ENCODE data around the gene PGM5. TPM values are rescaled to one million over a fixed set of nuclear protein-coding genes. Genes with fewer than 3 reads are reported as not detected.
"Not testable (repeated sequence)": the region's sequence is repeated elsewhere in the genome, so short reads cannot be mapped to it uniquely, and the experiment has no call there.

Gene PGM5
- total RNA-seq, 8 experiments from 2014 or later: 0.35 to 2.4 (median 0.67) TPM; not detected in 1

GRCh38 chr9:68342265-68343025 lies 14.0 kb upstream of the PGM5 start:
- ATAC-seq (replicated peaks in 6 of 8): peak; percentile 87 to 99 (median 92)
- H3K4me3 ChIP-seq; H3K27ac ChIP-seq; in situ Hi-C loops (cut with MboI; ENCODE audit: low pct_unique_long_range_greater_than_20kb in 2 of 9, low sequenced_read_pairs in 9 of 9, unreplicated experiment in 9 of 9); H3K4me1 ChIP-seq (replicated peaks in 1 of 2): not testable (repeated sequence)
- no CpG with 5 or more reads among the region's 10 CpGs for WGBS, 10 experiments

- ATAC-seq (replicated peaks in 6 of 8); H3K4me3 ChIP-seq; in situ Hi-C loops (cut with MboI; ENCODE audit: low pct_unique_long_range_greater_than_20kb in 2 of 9, low sequenced_read_pairs in 9 of 9, unreplicated experiment in 9 of 9); H3K27ac ChIP-seq; H3K4me1 ChIP-seq (replicated peaks in 1 of 2): not testable (repeated sequence)
- 0 to 50% methylated on average over 1 of the region's 4 CpGs; no CpG with 5 or more reads in 8 of the 10 experiments for WGBS, 10 experiments
These were observed 13.2 kb upstream of the PGM5 start for GRCh38 chr9:68343242-68343641.

DNA sequence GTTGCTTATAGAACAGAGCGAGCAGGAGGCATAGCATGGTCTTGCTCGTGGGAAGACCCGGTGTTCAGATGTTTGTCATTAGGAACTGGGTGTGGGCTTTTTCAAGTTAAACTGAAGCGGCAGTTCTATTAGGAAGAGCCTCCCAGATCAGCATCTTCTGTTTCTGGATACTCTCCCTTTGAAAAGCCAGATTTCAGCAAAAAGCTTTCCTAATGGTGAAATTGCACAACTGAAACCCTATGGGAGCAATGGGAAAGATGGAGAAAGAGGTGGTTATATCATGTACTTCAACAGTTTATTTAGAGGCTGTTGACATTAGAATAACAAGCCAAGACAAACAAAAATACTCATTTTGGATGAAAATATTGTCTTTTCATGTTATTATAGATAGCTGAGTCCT lies 12.4 kb upstream of the PGM5 start:
- in situ Hi-C loops (cut with MboI; ENCODE audit: low pct_unique_long_range_greater_than_20kb in 2 of 9, low sequenced_read_pairs in 9 of 9, unreplicated experiment in 9 of 9); H3K27ac ChIP-seq; ATAC-seq (replicated peaks in 6 of 8); H3K4me3 ChIP-seq; H3K4me1 ChIP-seq (replicated peaks in 1 of 2): not testable (repeated sequence)
- WGBS, 10 experiments: no CpG with 5 or more reads among the region's 4 CpGs

GRCh38 chr9:68351689-68352088 lies 4.7 kb upstream of the PGM5 start:
- in situ Hi-C loops (cut with MboI; ENCODE audit: low pct_unique_long_range_greater_than_20kb in 2 of 9, low sequenced_read_pairs in 9 of 9, unreplicated experiment in 9 of 9); H3K27ac ChIP-seq; H3K4me1 ChIP-seq (replicated peaks in 1 of 2); H3K4me3 ChIP-seq; ATAC-seq (replicated peaks in 6 of 8): not testable (repeated sequence)
- WGBS, 10 experiments: 0 to 70% (median 53%) methylated on average over 1 to 3 of the region's 4 CpGs; no CpG with 5 or more reads in 6 of the 10 experiments

- in situ Hi-C loops (cut with MboI; ENCODE audit: low pct_unique_long_range_greater_than_20kb in 2 of 9, low sequenced_read_pairs in 9 of 9, unreplicated experiment in 9 of 9); H3K4me3 ChIP-seq; H3K27ac ChIP-seq; H3K4me1 ChIP-seq (replicated peaks in 1 of 2): not testable (repeated sequence)
- peak in 4 of 8 experiments; percentile 10 to 56 (median 28) for ATAC-seq (replicated peaks in 6 of 8)
- WGBS, 10 experiments: 10% methylated on average over 2 of the region's 5 CpGs; no CpG with 5 or more reads in 9 of the 10 experiments
These were observed 425 bp upstream of the PGM5 start for GRCh38 chr9:68355993-68356379.

- H3K4me1 ChIP-seq (replicated peaks in 1 of 2); in situ Hi-C loops (cut with MboI; ENCODE audit: low pct_unique_long_range_greater_than_20kb in 2 of 9, low sequenced_read_pairs in 9 of 9, unreplicated experiment in 9 of 9); H3K27ac ChIP-seq: not testable (repeated sequence)
- ATAC-seq (replicated peaks in 6 of 8): peak in 5 of 8 experiments; percentile 32 to 59 (median 52)
- no CpG with 5 or more reads among the region's 57 CpGs for WGBS, 10 experiments
- peak overlapping the region; percentile 25 to 46 (median 40) for H3K4me3 ChIP-seq
These were observed 806 bp downstream of the PGM5 start for GRCh38 chr9:68357119-68357714.

GRCh38 chr9:68366933-68367547 lies 10.6 kb downstream of the PGM5 start:
- H3K4me3 ChIP-seq; H3K27ac ChIP-seq; H3K4me1 ChIP-seq (replicated peaks in 1 of 2); in situ Hi-C loops (cut with MboI; ENCODE audit: low pct_unique_long_range_greater_than_20kb in 2 of 9, low sequenced_read_pairs in 9 of 9, unreplicated experiment in 9 of 9): not testable (repeated sequence)
- ATAC-seq (replicated peaks in 6 of 8): peak in 4 of 8 experiments; percentile 25 to 46 (median 34)
- 0 to 100% (median 80%) methylated on average over 1 of the region's 10 CpGs; no CpG with 5 or more reads in 7 of the 10 experiments for WGBS, 10 experiments

DNA sequence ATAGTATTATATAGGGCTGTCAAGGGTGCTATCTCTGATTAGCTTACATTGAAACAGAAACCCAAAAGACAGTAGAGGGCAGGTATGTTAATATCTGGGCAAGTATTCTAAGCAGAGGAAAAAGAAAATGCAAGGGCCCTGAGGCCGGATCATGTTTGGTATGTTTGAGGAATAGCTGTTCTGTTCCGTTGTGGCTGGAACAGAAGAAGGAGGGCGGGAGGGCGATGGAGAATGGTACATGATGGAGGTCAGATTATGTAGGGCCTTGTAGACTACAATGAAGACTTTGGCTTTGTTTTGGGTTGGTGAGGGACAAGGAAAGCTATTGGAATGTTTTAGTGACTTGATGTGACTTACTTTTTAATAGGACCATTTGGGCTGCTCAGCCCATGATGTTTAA lies 19.4 kb downstream of the PGM5 start:
- in situ Hi-C loops (cut with MboI; ENCODE audit: low pct_unique_long_range_greater_than_20kb in 2 of 9, low sequenced_read_pairs in 9 of 9, unreplicated experiment in 9 of 9); H3K4me1 ChIP-seq (replicated peaks in 1 of 2); ATAC-seq (replicated peaks in 6 of 8); H3K4me3 ChIP-seq; H3K27ac ChIP-seq: not testable (repeated sequence)
- WGBS, 10 experiments: 0 to 100% (median 30%) methylated on average over 1 to 2 of the region's 4 CpGs; no CpG with 5 or more reads in 7 of the 10 experiments

DNA sequence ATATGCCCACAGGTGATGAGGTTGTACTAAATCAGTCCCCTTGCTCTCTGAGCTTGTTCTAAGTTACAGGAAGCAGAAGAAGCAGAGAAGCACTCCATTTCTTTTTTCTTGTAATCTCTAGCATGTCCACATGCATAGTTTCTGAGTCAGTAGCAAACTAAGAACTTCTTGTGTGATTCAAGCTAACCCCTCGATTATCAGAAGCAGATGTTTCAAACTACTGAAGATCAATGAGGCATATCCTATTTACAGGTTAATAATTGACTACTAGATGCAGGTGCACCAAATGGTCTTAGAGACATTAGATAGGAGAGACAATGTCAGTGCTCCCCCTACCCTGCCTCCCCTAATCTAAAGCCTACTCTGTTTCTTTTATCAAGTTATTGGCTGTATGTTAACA lies 21.3 kb downstream of the PGM5 start:
- H3K4me1 ChIP-seq (replicated peaks in 1 of 2); H3K4me3 ChIP-seq; H3K27ac ChIP-seq; ATAC-seq (replicated peaks in 6 of 8); in situ Hi-C loops (cut with MboI; ENCODE audit: low pct_unique_long_range_greater_than_20kb in 2 of 9, low sequenced_read_pairs in 9 of 9, unreplicated experiment in 9 of 9): not testable (repeated sequence)
- WGBS, 10 experiments: 0% methylated on average over 1 of the region's 1 CpG; no CpG with 5 or more reads in 7 of the 10 experiments

GRCh38 chr9:68383894-68384293 lies 27.5 kb downstream of the PGM5 start:
- ATAC-seq (replicated peaks in 6 of 8); H3K4me3 ChIP-seq; H3K4me1 ChIP-seq (replicated peaks in 1 of 2); H3K27ac ChIP-seq; in situ Hi-C loops (cut with MboI; ENCODE audit: low pct_unique_long_range_greater_than_20kb in 2 of 9, low sequenced_read_pairs in 9 of 9, unreplicated experiment in 9 of 9): not testable (repeated sequence)
- 100% methylated on average over 1 of the region's 1 CpG; no CpG with 5 or more reads in 9 of the 10 experiments for WGBS, 10 experiments

- ATAC-seq (replicated peaks in 6 of 8); H3K4me1 ChIP-seq (replicated peaks in 1 of 2); H3K4me3 ChIP-seq; in situ Hi-C loops (cut with MboI; ENCODE audit: low pct_unique_long_range_greater_than_20kb in 2 of 9, low sequenced_read_pairs in 9 of 9, unreplicated experiment in 9 of 9); H3K27ac ChIP-seq: not testable (repeated sequence)
- WGBS, 10 experiments: 0 to 100% (median 43%) methylated on average over 1 to 4 of the region's 4 CpGs; no CpG with 5 or more reads in 5 of the 10 experiments
These were observed 33.1 kb downstream of the PGM5 start for GRCh38 chr9:68389558-68389957.

- in situ Hi-C loops (cut with MboI; ENCODE audit: low pct_unique_long_range_greater_than_20kb in 2 of 9, low sequenced_read_pairs in 9 of 9, unreplicated experiment in 9 of 9); H3K4me1 ChIP-seq (replicated peaks in 1 of 2); H3K4me3 ChIP-seq; H3K27ac ChIP-seq: not testable (repeated sequence)
- peak in 2 of 8 experiments; percentile 98 to 100 for ATAC-seq (replicated peaks in 6 of 8)
- no CpG with 5 or more reads among the region's 1 CpG for WGBS, 10 experiments
These were observed 34.3 kb downstream of the PGM5 start for GRCh38 chr9:68390737-68391136.

DNA sequence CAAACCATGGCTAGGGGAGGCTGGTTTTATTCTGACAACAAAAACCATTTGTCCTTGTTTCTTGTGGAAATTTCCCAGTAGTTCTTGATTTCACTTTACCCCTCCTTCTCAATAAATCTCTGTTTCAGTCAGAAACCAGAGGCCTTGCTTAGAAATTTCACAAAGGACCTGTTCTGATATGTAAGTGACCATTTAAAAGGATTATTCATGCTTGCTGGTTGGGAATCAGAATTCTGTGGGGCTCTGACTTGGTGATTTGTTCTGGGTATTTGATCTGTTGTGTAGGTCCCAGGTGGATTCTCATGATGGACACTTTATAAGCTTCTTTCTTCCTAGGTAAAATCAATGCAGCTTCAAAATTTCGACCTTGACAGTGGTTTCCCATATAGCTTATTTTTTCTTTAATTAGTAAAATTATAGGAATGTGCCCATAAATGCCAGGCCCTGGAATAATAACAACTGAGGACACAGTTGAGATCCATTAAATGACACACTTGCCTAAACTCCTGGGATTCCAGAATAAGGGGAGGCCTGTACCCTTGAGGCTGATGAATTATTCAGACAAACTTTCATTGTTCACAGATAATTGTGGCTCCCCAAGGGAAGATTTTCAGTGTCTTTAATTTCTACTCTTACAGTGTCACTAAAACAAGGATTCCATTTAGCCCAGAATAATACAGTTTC lies 40.1 kb downstream of the PGM5 start:
- in situ Hi-C loops (cut with MboI; ENCODE audit: low pct_unique_long_range_greater_than_20kb in 2 of 9, low sequenced_read_pairs in 9 of 9, unreplicated experiment in 9 of 9); H3K4me1 ChIP-seq (replicated peaks in 1 of 2); H3K4me3 ChIP-seq: not testable (repeated sequence)
- WGBS, 10 experiments: 0 to 40% (median 14%) methylated on average over 1 of the region's 1 CpG; no CpG with 5 or more reads in 6 of the 10 experiments
- peak in 5 of 8 experiments; percentile 52 to 84 (median 82) for ATAC-seq (replicated peaks in 6 of 8)
- peak overlapping the region in 1 of 2 donors; percentile 60 for H3K27ac ChIP-seq

Data from motor neuron (in vitro differentiated cells).